ENCODE results near the gene SETD2.

DNA sequence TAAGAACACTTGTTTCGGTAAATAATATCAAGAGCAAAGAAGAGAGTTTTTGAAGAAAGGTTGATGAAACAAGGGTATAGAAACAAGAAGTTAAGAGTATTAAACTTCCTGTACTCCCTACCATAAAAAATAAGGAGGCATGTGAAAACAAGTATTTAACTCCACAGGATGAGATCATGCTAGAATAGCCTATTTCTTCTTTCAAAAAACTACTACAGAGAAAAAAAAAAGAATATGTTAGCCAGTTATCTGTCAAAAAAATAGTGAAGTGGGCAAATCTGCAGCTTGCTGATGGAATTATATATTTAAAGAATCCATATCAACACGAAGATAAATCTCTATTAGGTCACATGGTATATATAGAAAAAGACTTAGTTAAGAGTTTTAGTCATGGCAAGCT is 33.4 kb downstream of the SETD2 start:
- no peak for TF ChIP-seq CTCF (IDR thresholded peaks at IDR 0.05)
- TF ChIP-seq POLR2A (IDR thresholded peaks at IDR 0.05): no peak
- no peak for TF ChIP-seq POLR2AphosphoS5 (IDR thresholded peaks at IDR 0.05)
- no peak for TF ChIP-seq EP300 (IDR thresholded peaks at IDR 0.05; ENCODE audit: low read depth)

Data from transverse colon (tissue), 4 donors.